ENCODE data around the gene NUDT4. TPM values are rescaled to one million over a fixed set of nuclear protein-coding genes. Genes with fewer than 3 reads are reported as not detected.
A peak's percentile ranks its signal among the peaks of the same experiment; 100 is the strongest.

The NUDT4 gene
- total RNA-seq, 4 donors from 2014 or later: 16.0 to 33.8 (median 25.7) TPM

- no peak overlapping the region for H3K4me3 ChIP-seq
- H3K9me3 ChIP-seq: no peaks in the 10 kb centered on the region
- WGBS, 2 donors: 70% methylated on average over 3 of the region's 3 CpGs
- DNase-seq: no peak
- H3K27me3 ChIP-seq: no peaks in the 10 kb centered on the region
- intact Hi-C loops (cut with DNase I): no loop called here
- H3K4me1 ChIP-seq: peaks cover 8 to 63% (median 12%) of the 10 kb centered on the region in 3 donors
- H3K36me3 ChIP-seq: peaks cover 0 to 3% (median 0%) of the 10 kb centered on the region in 3 donors
- TF ChIP-seq CTCF (IDR thresholded peaks at IDR 0.05): no peak
- no peak for TF ChIP-seq POLR2A (IDR thresholded peaks at IDR 0.05)
- peak overlapping the region in 2 of 4 donors; percentile 3 to 34 for H3K27ac ChIP-seq
Observed at GRCh38 chr12:93415723-93416464, 38.2 kb downstream of the NUDT4 start.

GRCh38 chr12:93417967-93418480 lies 40.3 kb downstream of the NUDT4 start:
- intact Hi-C loops (cut with DNase I): no loop called here

GRCh38 chr12:93419388-93420034 lies 41.8 kb downstream of the NUDT4 start:
- no peak for DNase-seq
- Histone ChIP-seq H3K27ac (no peak overlapping the region), H3K4me3 (peak overlapping the region in 1 of 4 donors; percentile 36), H3K36me3 (no peaks in the 10 kb centered on the region), H3K4me1 (peaks cover 0 to 46% (median 0%) of the 10 kb centered on the region in 3 donors), H3K27me3 (no peaks in the 10 kb centered on the region), H3K9me3 (no peaks in the 10 kb centered on the region)
- TF ChIP-seq POLR2A (IDR thresholded peaks at IDR 0.05): no peak
- TF ChIP-seq CTCF (IDR thresholded peaks at IDR 0.05): peak; percentile 45 to 75 (median 62)
- 11% methylated on average over 1 of the region's 1 CpG for WGBS, 2 donors
- intact Hi-C loops (cut with DNase I): no loop called here

More at GRCh38 chr12:93417967-93418480, 40.3 kb downstream of the NUDT4 start:
- no peaks in the 10 kb centered on the region for H3K36me3 ChIP-seq
- H3K9me3 ChIP-seq: no peaks in the 10 kb centered on the region
- no peaks in the 10 kb centered on the region for H3K27me3 ChIP-seq
- 87 to 90% methylated on average over 4 of the region's 4 CpGs for WGBS, 2 donors
- TF ChIP-seq CTCF (IDR thresholded peaks at IDR 0.05) (no peak), POLR2A (IDR thresholded peaks at IDR 0.05) (no peak)
- H3K27ac ChIP-seq: no peak overlapping the region
- H3K4me1 ChIP-seq: peaks cover 3 to 47% (median 5%) of the 10 kb centered on the region in 3 donors
- no peak overlapping the region for H3K4me3 ChIP-seq
- DNase-seq: no peak

- Histone ChIP-seq H3K27me3 (no peaks in the 10 kb centered on the region), H3K4me3 (no peak overlapping the region), H3K4me1 (peaks cover 4 to 48% (median 19%) of the 10 kb centered on the region in 3 donors), H3K27ac (no peak overlapping the region), H3K36me3 (no peaks in the 10 kb centered on the region), H3K9me3 (no peaks in the 10 kb centered on the region)
- 50 to 60% methylated on average over 2 of the region's 2 CpGs for WGBS, 2 donors
- intact Hi-C loops (cut with DNase I): no loop called here
- no peak for DNase-seq
- no peak for TF ChIP-seq CTCF (IDR thresholded peaks at IDR 0.05)
- TF ChIP-seq POLR2A (IDR thresholded peaks at IDR 0.05): no peak
Observed at GRCh38 chr12:93422050-93422449, 44.3 kb downstream of the NUDT4 start.

All from esophagus squamous epithelium (tissue), 5 donors.